Measurements from ENCODE around the gene OR5T2.
"Not testable (repeated sequence)": the region's sequence is repeated elsewhere in the genome, so short reads cannot be mapped to it uniquely, and the experiment has no call there.

OR5T2 gene

DNA sequence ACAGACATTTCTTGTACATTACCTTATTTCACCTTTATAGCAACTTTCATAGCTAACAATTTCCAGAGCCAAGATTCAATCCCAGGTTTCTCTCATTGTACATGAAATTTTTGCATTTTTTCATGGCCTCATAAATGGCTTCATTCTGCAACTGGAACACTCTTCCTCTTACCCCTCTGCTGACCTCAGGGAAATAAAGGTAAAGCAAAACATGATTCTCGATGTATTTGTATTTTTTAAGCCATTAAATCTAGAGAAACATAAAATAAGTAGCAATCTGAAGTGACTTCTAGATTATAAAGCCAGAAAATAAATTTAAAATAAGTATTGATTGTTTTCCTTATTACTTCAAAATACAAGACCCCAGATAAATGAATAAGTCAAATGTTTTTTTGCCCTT, at the start of gene OR5T2:
Gene OR5T2 (minus strand): TSS at position 101 of the 400 bp plus-strand sequence. CDS start 1,193 bp downstream, outside the sequence.
- DNase-seq: no peak

DNA sequence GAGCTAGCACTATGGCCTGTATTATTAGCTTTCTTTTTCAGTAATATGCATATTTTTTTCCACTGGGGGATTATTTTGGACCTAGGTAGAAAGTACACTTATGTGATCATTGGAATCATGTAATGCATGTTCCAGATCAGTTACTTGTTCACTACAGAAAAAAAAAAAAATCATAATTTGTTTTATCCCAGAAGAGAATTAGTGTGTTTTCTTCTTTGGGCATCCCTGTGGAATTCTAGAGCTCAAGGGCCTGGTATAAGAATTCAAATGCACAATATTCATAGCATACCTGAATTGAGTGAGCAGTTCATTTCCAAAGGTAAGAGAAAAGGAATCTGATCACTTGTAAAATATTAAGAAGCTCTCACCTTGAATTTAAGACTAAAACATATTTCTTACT, 39.8 kb upstream of the OR5T2 start, which contains the start of gene OR5T1:
Gene OR5T1 (plus strand): TSS at position 301 of the 400 bp plus-strand sequence. CDS start 1,485 bp downstream, outside the sequence.
- no peak for DNase-seq

DNA sequence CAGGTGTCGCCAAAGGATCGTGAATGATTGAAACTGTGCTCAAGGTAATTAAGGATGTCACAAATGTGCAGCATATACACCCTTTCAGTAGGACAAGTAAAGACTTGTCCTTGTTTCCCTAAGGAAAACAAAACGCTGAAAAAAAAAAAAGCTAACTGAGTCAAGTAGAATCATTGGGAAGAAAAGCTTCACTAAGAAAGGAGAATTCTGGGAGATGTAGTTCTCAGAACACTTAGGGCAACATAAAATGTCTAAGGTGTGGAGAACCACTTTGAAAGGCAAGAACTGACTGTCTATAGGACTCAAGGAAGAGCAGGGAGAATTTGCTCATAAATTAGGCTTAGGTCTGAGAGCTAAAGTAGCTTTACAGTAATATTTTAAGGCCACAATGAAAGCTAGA, 37.0 kb upstream of the OR5T2 start:
- no peak for DNase-seq

DNA sequence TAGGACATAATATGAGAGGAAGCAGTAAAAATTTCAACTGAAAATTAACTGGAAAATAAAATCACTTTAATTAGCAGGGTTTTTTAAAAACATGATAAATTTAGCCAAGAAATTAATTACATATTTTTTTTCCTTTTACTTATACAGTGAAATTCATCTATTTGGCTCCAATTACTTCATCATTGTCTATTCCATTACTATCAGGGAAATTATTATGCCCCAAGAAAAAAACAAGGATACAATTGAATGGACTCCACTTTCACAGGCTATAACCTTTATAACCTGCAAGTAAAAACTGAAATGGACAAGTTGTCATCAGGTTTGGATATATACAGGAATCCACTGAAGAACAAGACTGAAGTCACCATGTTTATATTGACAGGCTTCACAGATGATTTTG, 17.9 kb upstream of the OR5T2 start, which contains the start of gene OR5T3:
Gene OR5T3 (plus strand): TSS at position 301 of the 400 bp plus-strand sequence. CDS start 0 bp downstream, at position 301.
- no peak for DNase-seq

DNA sequence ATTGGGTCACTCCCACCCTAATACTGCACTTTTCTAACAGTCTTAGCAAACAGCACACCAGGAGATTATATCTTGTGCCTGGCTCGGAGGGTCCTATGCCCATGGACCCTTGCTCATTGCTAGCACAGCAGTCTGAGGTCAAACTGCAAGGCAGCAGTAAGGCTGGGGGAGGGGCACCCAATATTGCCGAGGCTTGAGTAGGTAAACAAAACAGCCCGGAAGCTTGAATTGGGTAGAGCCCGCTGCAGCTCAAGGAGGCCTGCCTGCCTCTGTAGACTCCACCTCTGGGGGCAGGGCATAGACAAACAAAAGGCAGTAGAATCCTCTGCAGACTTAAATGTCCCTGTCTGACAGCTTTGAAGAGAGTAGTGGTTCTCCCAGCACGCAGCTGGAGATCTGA, 14.3 kb downstream of the OR5T2 start:
- not testable (repeated sequence) for DNase-seq

DNA sequence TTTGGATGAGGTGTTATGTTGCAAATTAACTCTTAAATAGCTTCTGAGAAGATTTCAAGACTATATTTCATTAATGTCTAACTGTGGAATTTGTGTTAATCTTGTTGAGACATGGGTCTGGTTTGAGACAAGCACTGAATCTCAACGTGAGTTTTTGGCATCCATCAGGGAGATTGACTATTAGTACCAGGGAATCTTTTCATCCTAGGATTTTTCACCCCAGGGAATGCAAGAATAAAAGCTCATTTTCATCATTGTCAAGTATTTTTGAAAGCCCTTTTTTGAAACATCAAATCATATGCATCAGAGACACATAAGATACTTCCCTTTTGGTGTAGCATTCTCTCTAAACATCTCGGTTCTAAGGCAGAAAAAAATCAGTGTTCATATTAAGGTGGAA, 19.5 kb downstream of the OR5T2 start:
- no peak for DNase-seq

DNA sequence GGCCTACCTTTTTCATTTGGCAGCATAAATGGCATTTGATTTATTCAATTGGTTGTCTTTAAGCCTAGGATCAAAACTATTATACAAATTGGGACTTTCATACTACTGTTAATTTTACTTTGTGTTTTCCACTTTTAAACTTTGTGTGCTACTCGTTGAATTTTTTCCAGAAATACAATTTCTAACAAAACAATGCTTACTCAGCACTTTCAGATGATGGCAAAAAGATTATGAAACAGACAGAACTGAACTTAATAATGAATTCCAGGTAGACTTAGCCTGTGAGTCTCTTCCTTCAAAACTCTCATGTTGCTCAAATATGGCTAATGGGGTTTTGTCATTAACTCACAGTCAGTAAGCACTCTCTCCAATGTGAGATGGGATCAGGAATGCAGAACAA, 26.3 kb downstream of the OR5T2 start:
- no peak for DNase-seq

DNA sequence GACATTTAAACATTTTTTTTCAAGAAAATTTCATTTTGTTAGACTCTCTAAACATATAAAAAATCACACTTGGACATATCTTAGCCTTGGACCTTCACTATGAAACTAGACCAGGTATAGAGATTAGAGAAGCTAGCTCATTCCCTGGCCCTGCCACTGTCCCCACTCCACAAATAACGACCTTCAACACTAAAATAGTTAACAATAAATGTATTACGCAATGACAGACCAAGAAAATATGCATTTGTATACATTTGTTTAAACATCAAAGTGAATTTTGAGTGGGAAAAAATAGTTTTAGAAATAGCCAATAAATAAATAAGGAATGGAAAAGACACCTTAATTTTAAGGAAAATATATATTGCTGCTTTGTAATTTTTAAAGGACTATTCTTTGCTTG, 36.7 kb downstream of the OR5T2 start:
- DNase-seq: no peak

DNA sequence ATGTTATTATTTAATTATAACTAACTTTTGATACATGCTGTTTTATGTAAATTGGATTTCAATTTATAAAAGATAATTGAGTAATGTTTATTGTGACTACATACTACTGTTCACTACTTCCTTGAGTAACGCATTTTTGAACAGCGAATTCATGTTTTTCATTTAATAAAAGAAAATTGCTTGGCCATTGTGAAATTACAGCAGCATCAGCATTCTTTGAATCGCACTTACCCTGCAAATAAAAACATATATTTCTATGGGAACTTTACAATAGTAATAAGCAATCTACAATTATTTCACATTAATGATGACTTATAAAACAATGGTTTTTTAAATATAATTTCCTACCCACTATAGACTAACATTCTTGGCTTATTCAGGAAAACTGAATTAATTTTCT, 37.4 kb downstream of the OR5T2 start:
- DNase-seq: no peak

DNA sequence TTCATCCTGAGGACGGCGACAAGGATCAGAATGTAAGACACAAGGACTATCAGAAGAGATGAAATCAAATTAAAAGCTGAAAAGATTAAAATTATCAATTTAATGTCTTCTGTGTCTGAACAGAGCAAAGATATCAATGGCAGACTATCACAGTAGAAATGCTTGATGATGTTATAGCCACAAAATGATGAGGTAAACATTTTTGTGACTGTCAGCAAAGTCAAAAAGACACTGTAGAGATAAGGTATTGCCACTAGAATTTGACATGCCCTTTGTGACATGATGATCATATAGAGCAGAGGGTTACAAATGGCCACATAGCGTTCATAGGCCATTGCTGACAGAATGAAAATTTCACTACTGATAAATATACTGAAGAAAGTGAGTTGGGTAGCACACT, 45.5 kb downstream of the OR5T2 start:
- DNase-seq: no peak

DNA sequence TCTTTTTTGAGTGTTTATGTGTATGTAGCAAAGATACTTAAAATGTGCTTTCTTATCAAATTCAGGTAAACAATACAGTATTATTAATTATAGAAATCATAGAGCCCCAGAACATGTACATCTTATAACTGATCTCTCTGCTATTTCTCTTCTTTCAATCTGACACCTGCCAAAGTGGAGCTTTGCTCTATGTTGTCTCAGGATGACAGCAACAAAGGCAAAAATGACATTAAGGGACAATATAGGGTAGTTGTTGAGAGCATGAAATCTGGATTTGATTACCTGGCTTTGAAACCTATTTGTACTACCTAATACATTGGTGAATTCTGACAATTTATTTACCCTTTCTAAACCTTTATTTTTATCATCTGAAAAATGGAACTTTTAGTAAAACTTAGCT, 50.6 kb downstream of the OR5T2 start:
- DNase-seq: no peak

All from CD4-positive, alpha-beta T cell treated with Interleukin-4 for 1 hour (primary cell).